T-cell (primary cell): ENCODE measurements around the gene ARL13B. TPM values are rescaled to one million over a fixed set of nuclear protein-coding genes. Genes with fewer than 3 reads are reported as not detected.
A peak's percentile ranks its signal among the peaks of the same experiment; 100 is the strongest.
"Not testable (repeated sequence)": the region's sequence is repeated elsewhere in the genome, so short reads cannot be mapped to it uniquely, and the experiment has no call there.

ENCODE experiments used
- ATAC-seq, 4 experiments: fragments of 200-7000 bp in 3 of 4; fragments of 150-1000 bp in 1 of 4; cut with Tn5 transposase; replicated peaks in 1 of 4; 1 replicate in 3 of 4; 2 replicates in 1 of 4; pipeline ENCODE4 v1.10.0; 2021; ENCODE audit warnings: moderate library complexity in 3 of 4, mild to moderate bottlenecking in 2 of 4, moderate number of reproducible peaks in 1 of 4
- CTCF ChIA-PET, 2 donors: fragments of 300-600 bp; sonication (Branson Sonifier 250); formaldehyde crosslinking; loops; one replicate each; lab custom pipeline; 2022; ENCODE audit warnings: antibody characterized with exemption in 2 of 2; lab: Charles Lee
- POLR2A ChIA-PET, 2 donors: fragments of 300-600 bp; sonication (Branson Sonifier 250); formaldehyde crosslinking; loops; one replicate each; lab custom pipeline; 2022; ENCODE audit warnings: antibody characterized with exemption in 2 of 2; lab: Charles Lee
- DNase-seq, 35 experiments: peaks; one replicate each; pipeline versions ENCODE4 v3.0.0 to v3.0.0-alpha.2; 2013 to 2023
- H3K27ac ChIP-seq: one replicate; pipeline ENCODE4 v1.5.1; 2013; ENCODE audit warnings: low read length
- H3K27me3 ChIP-seq, 2 experiments: replicated peaks in 1 of 2; 1 replicate in 1 of 2; 2 replicates in 1 of 2; pipeline versions ENCODE4 v1.6.1 to v1.7.0; 2013; ENCODE audit warnings: low read length in 1 of 2, mixed read lengths in 1 of 2; ENCODE audit not compliant: control insufficient read depth in 2 of 2, insufficient read depth in 2 of 2; ENCODE audit errors: extremely low read depth in 1 of 2
- H3K36me3 ChIP-seq, 2 donors: 1 replicate in 1 of 2; 2 replicates in 1 of 2; pipeline versions ENCODE4 v1.6.1 to v1.7.0; 2013; ENCODE audit warnings: low read length in 1 of 2; ENCODE audit not compliant: control insufficient read depth in 2 of 2, insufficient read depth in 1 of 2; ENCODE audit errors: extremely low read depth in 1 of 2
- H3K4me1 ChIP-seq, 2 experiments: 1 replicate in 1 of 2; 2 replicates in 1 of 2; pipeline versions ENCODE4 v1.6.1 to v1.7.0; 2013; ENCODE audit warnings: low read length in 2 of 2, mixed read lengths in 1 of 2; ENCODE audit not compliant: insufficient read depth in 2 of 2, control insufficient read depth in 1 of 2; ENCODE audit errors: extremely low read depth in 1 of 2
- H3K4me3 ChIP-seq, 2 donors: 1 replicate in 1 of 2; 2 replicates in 1 of 2; pipeline versions ENCODE4 v1.5.1 to v1.7.0; 2013; ENCODE audit warnings: mild to moderate bottlenecking in 2 of 2, low read length in 1 of 2, moderate library complexity in 1 of 2; ENCODE audit not compliant: control insufficient read depth in 1 of 2; ENCODE audit errors: extremely low read depth in 1 of 2
- H3K9me3 ChIP-seq: 2 replicates; pipeline ENCODE4 v1.7.0; 2013
- H3K27ac Mint-ChIP-seq, 2 donors: one replicate each; pipeline ENCODE4 v1.8.0; 2020 to 2021; ENCODE audit warnings: mild to moderate bottlenecking in 2 of 2, mixed read lengths in 2 of 2
- H3K27me3 Mint-ChIP-seq, 2 donors: one replicate each; pipeline ENCODE4 v1.8.0; 2021 to 2022; ENCODE audit warnings: mixed read lengths in 2 of 2
- H3K36me3 Mint-ChIP-seq: one replicate; pipeline ENCODE4 v1.8.0; 2021; ENCODE audit warnings: mixed read lengths
- H3K4me1 Mint-ChIP-seq, 3 donors: one replicate each; pipeline ENCODE4 v1.8.0; 2020 to 2022; ENCODE audit warnings: mixed read lengths in 3 of 3, mild to moderate bottlenecking in 1 of 3
- H3K4me3 Mint-ChIP-seq, 3 donors: one replicate each; pipeline ENCODE4 v1.8.0; 2020 to 2022; ENCODE audit warnings: mild to moderate bottlenecking in 3 of 3, mixed read lengths in 3 of 3, moderate library complexity in 3 of 3
- H3K9me3 Mint-ChIP-seq, 3 donors: one replicate each; pipeline ENCODE4 v1.8.0; 2020 to 2022; ENCODE audit warnings: mixed read lengths in 3 of 3
- WGBS: methylation state at CpG from one replicate; pipeline ENCODE4 v1.1.5; 2013; ENCODE audit warnings: missing lambda C conversion rate; ENCODE audit not compliant: insufficient coverage; 5-methylcytosine and 5-hydroxymethylcytosine counted together
- total RNA-seq, 35 experiments: library from RNA in 6 of 35; stranded (reverse) in 6 of 35; fragments of 120-200 nt in 1 of 35; gene quantifications; one replicate each; pipeline versions ENCODE4 v1.2.1 to v1.2.4 and lab custom pipeline; 2013 to 2026

The ARL13B gene
- total RNA-seq, 5 donors from 2014 or later (not counting 1 experiment from before 2014, with no cell fraction given): 6.0 to 11.5 (median 9.2) TPM

DNA sequence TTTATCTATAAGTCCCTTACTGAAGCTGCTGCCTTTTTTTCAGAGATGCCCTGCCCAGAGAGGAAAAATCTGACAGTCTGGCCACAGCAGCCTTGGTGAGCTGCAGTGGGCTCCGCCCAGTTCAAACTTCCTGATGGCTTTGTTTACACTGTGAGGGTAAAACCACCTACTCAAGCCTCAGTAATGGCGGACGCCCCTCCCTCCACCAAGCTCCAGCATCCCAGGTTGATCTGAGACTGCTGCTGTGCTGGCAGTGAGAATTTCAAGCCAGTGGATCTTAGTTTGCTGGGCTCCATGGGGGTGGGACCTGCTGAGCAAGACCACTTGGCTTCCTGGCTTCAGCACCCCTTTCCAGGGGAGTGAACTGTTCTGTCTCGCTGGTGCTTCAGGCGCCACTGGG is 100.6 kb downstream of the ARL13B start:
- H3K4me3 ChIP-seq, H3K9me3 Mint-ChIP-seq, H3K27me3 Mint-ChIP-seq, H3K27me3 ChIP-seq, POLR2A ChIA-PET, H3K9me3 ChIP-seq: not testable (repeated sequence)
- Mint-ChIP-seq H3K27ac (peak overlapping the region; percentile 44 to 55), H3K36me3 (peaks cover 44% of the 10 kb centered on the region), H3K4me1 (peaks cover 45 to 66% (median 56%) of the 10 kb centered on the region in 3 donors), H3K4me3 (peak overlapping the region in 2 of 3 donors; percentile 3 to 40)
- ATAC-seq (peak in 2 of 4 experiments; percentile 61 to 63), DNase-seq (peak in 16 of 35 experiments; percentile 2 to 34 (median 15))
- H3K27ac ChIP-seq: peak overlapping the region; percentile 1
- CTCF ChIA-PET: interaction anchor here (0.9 to 4.5 kb wide), 2 partner anchors 11 kb away, joined by 4 to 14 read pairs; no protein-coding TSS in a partner anchor
- peaks cover 12 to 19% of the 10 kb centered on the region in 2 donors for H3K36me3 ChIP-seq
- peaks cover 0 to 16% of the 10 kb centered on the region in 2 experiments for H3K4me1 ChIP-seq
- 100% methylated on average over 2 of the region's 5 CpGs for WGBS

DNA sequence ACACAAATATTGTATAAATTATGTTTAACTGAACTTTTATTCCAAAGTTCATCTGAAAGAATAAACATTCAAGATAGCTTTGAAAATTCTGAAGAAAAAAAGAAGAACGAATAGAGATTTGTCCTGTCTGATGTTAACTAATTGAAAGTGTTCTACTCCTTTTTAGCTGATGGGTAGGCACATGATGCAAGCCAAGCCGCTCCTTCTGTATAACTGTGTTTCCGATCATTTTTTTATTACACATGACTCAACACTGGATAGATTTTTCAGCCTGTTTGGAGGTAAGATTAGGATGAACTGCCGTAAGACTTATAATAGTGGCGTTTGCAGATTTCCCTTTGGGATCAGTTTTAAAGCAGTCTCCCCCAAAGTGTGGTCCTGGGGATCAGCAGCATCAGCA is 101.9 kb downstream of the ARL13B start:
- no peak overlapping the region for H3K4me3 ChIP-seq
- peaks cover 0 to 16% of the 10 kb centered on the region in 2 experiments for H3K4me1 ChIP-seq
- no peaks in the 10 kb centered on the region for H3K27me3 ChIP-seq
- no peak overlapping the region for H3K27ac ChIP-seq
- ATAC-seq: no peak
- Mint-ChIP-seq H3K27me3 (no peaks in the 10 kb centered on the region), H3K4me3 (no peak overlapping the region), H3K27ac (peak overlapping the region in 1 of 2 donors; percentile 28), H3K36me3 (peaks cover 34% of the 10 kb centered on the region), H3K9me3 (peaks cover 0 to 5% (median 0%) of the 10 kb centered on the region in 3 donors), H3K4me1 (peaks cover 45 to 57% (median 53%) of the 10 kb centered on the region in 3 donors)
- 100% methylated on average over 2 of the region's 5 CpGs for WGBS
- DNase-seq: no peak
- CTCF ChIA-PET: interaction anchor here in 1 of 2 donors (0.7 to 4.5 kb wide), 2 partner anchors 12 to 31 kb away, joined by 3 to 14 read pairs; no protein-coding TSS in a partner anchor
- H3K9me3 ChIP-seq: no peaks in the 10 kb centered on the region
- POLR2A ChIA-PET: interaction anchor here (0.6 kb wide), 4 partner anchors 33 to 1269 kb away, joined by 3 to 8 read pairs (median 3); no protein-coding TSS in a partner anchor
- peaks cover 5 to 20% of the 10 kb centered on the region in 2 donors for H3K36me3 ChIP-seq

DNA sequence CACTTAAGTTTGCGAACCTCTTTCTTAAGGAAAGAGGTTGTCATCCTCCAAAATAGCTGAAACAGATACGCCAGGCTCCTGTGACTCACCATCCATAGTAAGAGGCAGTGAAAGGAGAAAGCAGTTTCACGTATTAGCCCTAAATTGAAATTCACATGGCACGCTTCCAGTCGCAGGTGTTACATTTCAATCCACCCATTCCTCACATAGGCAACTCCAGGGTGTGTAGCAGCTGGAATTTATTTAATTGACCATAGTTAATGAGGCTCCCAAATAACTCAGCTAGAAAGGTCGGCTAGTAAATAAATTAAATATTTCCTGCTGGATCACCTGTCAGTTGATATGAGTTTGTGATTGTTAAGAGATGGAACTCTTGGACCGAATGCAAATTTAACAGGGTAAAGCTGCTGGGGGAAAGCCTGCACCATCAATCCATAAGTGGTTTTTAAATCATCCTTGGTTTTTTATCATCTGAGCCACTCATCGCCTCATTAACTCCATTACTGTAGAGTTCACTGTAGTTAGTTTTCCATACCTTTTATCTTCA is 102.5 kb downstream of the ARL13B start:
- H3K4me3 ChIP-seq: no peak overlapping the region
- Mint-ChIP-seq H3K36me3 (peaks cover 36% of the 10 kb centered on the region), H3K4me1 (peaks cover 43 to 53% (median 48%) of the 10 kb centered on the region in 3 donors), H3K27me3 (no peaks in the 10 kb centered on the region), H3K4me3 (no peak overlapping the region), H3K27ac (peak overlapping the region in 1 of 2 donors; percentile 28), H3K9me3 (peaks cover 0 to 5% (median 0%) of the 10 kb centered on the region in 3 donors)
- H3K36me3 ChIP-seq: peaks cover 5 to 20% of the 10 kb centered on the region in 2 donors
- peaks cover 0 to 14% of the 10 kb centered on the region in 2 experiments for H3K4me1 ChIP-seq
- H3K27ac ChIP-seq: no peak overlapping the region
- no peaks in the 10 kb centered on the region for H3K27me3 ChIP-seq
- ChIA-PET CTCF (interaction anchor here in 1 of 2 donors (4.5 kb wide), 1 partner anchor 13 kb away, joined by 14 read pairs; no protein-coding TSS in a partner anchor), POLR2A (interaction anchor here (0.6 kb wide), 3 partner anchors 34 to 136 kb away, joined by 3 to 8 read pairs (median 3); no protein-coding TSS in a partner anchor)
- ATAC-seq: no peak
- no peak for DNase-seq
- whole genome bisulfite sequencing: 100% methylated on average over 1 of the region's 8 CpGs
- no peaks in the 10 kb centered on the region for H3K9me3 ChIP-seq

DNA sequence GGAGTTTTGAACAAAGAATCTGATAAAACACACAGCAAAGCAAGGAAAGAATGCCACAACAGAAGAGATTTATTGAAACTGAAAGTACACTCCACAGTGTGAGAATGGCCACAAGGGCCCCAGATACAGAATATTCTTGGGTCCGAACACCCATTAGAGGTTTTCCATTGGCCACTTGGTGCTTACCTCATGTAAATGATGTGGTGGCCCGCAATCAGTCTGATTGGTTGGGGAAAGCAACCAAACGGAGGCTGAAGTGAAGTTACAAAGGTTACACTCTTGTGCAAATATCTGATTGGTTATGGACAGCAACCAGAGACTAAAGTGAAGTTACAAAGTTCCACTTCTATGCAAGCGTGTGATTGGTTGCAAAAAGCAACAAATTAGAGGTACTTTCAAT is 103.3 kb downstream of the ARL13B start:
- H3K4me3 Mint-ChIP-seq: no peak overlapping the region
- peaks cover 36% of the 10 kb centered on the region for H3K36me3 Mint-ChIP-seq
- H3K36me3 ChIP-seq: peaks cover 5 to 20% of the 10 kb centered on the region in 2 donors
- H3K9me3 Mint-ChIP-seq: peaks cover 0 to under 1% (median 0%) of the 10 kb centered on the region in 3 donors
- no peak overlapping the region for H3K27ac Mint-ChIP-seq
- ChIA-PET POLR2A (interaction anchor here in 1 of 2 donors (0.6 kb wide), 1 partner anchor 14 kb away, joined by 3 read pairs; no protein-coding TSS in a partner anchor), CTCF (no interaction called here)
- H3K9me3 ChIP-seq: no peaks in the 10 kb centered on the region
- H3K4me1 Mint-ChIP-seq: peaks cover 35 to 45% (median 40%) of the 10 kb centered on the region in 3 donors
- no peaks in the 10 kb centered on the region for H3K27me3 Mint-ChIP-seq
- no peaks in the 10 kb centered on the region for H3K27me3 ChIP-seq
- no peak for DNase-seq
- no peak overlapping the region for H3K4me3 ChIP-seq
- 62% methylated on average over 2 of the region's 4 CpGs for WGBS
- no peak for ATAC-seq
- no peak overlapping the region for H3K27ac ChIP-seq
- H3K4me1 ChIP-seq: peaks cover 0 to 14% of the 10 kb centered on the region in 2 experiments

DNA sequence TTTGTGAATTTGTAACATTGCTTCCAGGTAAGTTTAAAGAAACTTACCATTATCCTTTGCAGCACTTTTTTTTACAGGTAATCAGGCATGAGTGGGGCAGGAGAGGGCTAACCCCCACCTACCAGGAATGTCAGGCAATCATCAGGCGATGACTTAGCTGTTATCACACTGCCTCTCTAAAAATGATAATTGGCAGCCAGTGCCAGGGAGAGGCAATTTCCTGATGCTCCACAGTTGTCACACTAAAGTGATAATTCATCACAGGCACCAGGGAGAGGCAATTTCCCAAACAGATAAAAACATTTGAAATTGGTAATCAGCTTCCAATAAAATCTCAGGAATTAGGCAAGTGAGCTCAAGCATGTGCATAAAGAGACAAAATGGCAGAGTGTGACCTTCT is 109.2 kb downstream of the ARL13B start:
- Histone ChIP-seq H3K27me3 (no peaks in the 10 kb centered on the region), H3K36me3 (peaks cover 5 to 47% of the 10 kb centered on the region in 2 donors), H3K9me3 (no peaks in the 10 kb centered on the region), H3K4me3 (no peak overlapping the region), H3K27ac (no peak overlapping the region), H3K4me1 (no peaks in the 10 kb centered on the region)
- no peaks in the 10 kb centered on the region for H3K4me1 Mint-ChIP-seq
- no peak overlapping the region for H3K4me3 Mint-ChIP-seq
- H3K36me3 Mint-ChIP-seq: peaks cover 51% of the 10 kb centered on the region
- no peaks in the 10 kb centered on the region for H3K9me3 Mint-ChIP-seq
- DNase-seq (no peak), ATAC-seq (no peak)
- no peaks in the 10 kb centered on the region for H3K27me3 Mint-ChIP-seq
- WGBS: 100% methylated on average over 1 of the region's 1 CpG
- POLR2A ChIA-PET: no interaction called here
- H3K27ac Mint-ChIP-seq: no peak overlapping the region
- CTCF ChIA-PET: interaction anchor here in 1 of 2 donors (0.7 kb wide), 1 partner anchor 246 kb away, joined by 7 read pairs; no protein-coding TSS in a partner anchor

DNA sequence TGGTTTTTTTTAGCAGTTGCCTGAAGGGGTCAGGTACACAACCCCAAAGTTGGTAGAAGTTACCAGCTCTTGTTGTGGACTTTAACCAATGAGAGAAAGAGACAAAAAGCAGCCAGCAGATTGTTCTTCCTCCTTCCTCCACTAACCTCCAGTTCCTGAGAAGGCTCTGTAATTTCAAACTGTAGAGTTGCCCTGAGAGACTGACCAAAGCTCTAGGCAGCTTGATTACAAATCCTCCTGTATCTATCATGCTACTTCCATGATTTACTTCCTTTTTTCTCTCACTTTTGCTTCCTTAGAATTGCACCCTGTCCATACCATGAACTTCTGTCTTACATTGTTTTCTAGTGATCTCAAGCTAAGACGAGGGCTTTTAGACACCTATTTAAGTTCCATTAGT is 112.1 kb downstream of the ARL13B start:
- Histone ChIP-seq H3K27me3 (no peaks in the 10 kb centered on the region), H3K27ac (no peak overlapping the region), H3K4me1 (no peaks in the 10 kb centered on the region), H3K9me3 (no peaks in the 10 kb centered on the region), H3K36me3 (peaks cover 5 to 58% of the 10 kb centered on the region in 2 donors), H3K4me3 (no peak overlapping the region)
- ATAC-seq (no peak), DNase-seq (no peak)
- POLR2A ChIA-PET: no interaction called here
- no CpG with 5 or more reads among the region's 1 CpG for WGBS
- Mint-ChIP-seq H3K9me3 (no peaks in the 10 kb centered on the region), H3K27ac (no peak overlapping the region), H3K36me3 (peaks cover 68% of the 10 kb centered on the region), H3K4me1 (no peaks in the 10 kb centered on the region), H3K4me3 (no peak overlapping the region), H3K27me3 (no peaks in the 10 kb centered on the region)
- CTCF ChIA-PET: no interaction called here
